K562 treated with DMSO at 1 percent for 4 hours (cell line): ENCODE data around the gene ZNF574. TPM values are rescaled to one million over a fixed set of nuclear protein-coding genes. Genes with fewer than 3 reads are reported as not detected.

Experiments
- total RNA-seq: library from RNA; unstranded; fragments of 300-600 nt; gene quantifications from 2 replicates; pipeline ENCODE4 v1.2.3, GENCODE V29; 2022; ENCODE audit not compliant: insufficient read depth

ZNF574 gene
- 21.3 and 29.6 TPM in 2 replicates for total RNA-seq

GRCh38 chr19:42075616-42076379, at the start of gene ZNF574:
TSS of gene ZNF574 (plus strand) at chr19:42076166. CDS start at chr19:42078607, 2,441 bp downstream.

GRCh38 chr19:42069619-42070351, 6.2 kb upstream of the ZNF574 start, which contains the start of gene GRIK5:
TSS of gene GRIK5 (minus strand) at chr19:42070206. CDS start at chr19:42065770, 4,436 bp downstream.

Other genes with a start within 250 kb of the ZNF574 start
- not detected in 2 replicates for gene LYPD4, start 231.5 kb upstream of the ZNF574 start, total RNA-seq
- not detected in 2 replicates for gene DMRTC2, start 231.1 kb upstream of the ZNF574 start, total RNA-seq
- gene RPS19, start 215.9 kb upstream of the ZNF574 start, total RNA-seq, result 3,874 and 4,098 TPM in 2 replicates
- not detected in 2 replicates for gene CD79A, start 198.9 kb upstream of the ZNF574 start, total RNA-seq
- 86.5 and 102 TPM in 2 replicates for gene ARHGEF1, start 193.0 kb upstream of the ZNF574 start, total RNA-seq
- 0.83 and 0.90 TPM in 2 replicates for gene ERFL, start 147.7 kb upstream of the ZNF574 start, total RNA-seq
- gene RABAC1, start 116.8 kb upstream of the ZNF574 start, total RNA-seq, result 165 and 170 TPM in 2 replicates
- gene ATP1A3, start 81.9 kb upstream of the ZNF574 start, total RNA-seq, result 0.46 and 1.0 TPM in 2 replicates
- gene GRIK5, start 6.0 kb upstream of the ZNF574 start, total RNA-seq, result 5.3 and 5.7 TPM in 2 replicates
- 0.35 and 0.50 TPM in 2 replicates for gene POU2F2, start 56.3 kb downstream of the ZNF574 start, total RNA-seq
- gene DEDD2, start 141.5 kb downstream of the ZNF574 start, total RNA-seq, result 49.6 and 66.4 TPM in 2 replicates
- 6.2 and 6.9 TPM in 2 replicates for gene ZNF526, start 144.1 kb downstream of the ZNF574 start, total RNA-seq
- gene GSK3A, start 166.4 kb downstream of the ZNF574 start, total RNA-seq, result 75.3 and 83.6 TPM in 2 replicates
- 35.7 and 71.0 TPM in 2 replicates for gene ERF, start 179.0 kb downstream of the ZNF574 start, total RNA-seq
- gene CIC, start 193.1 kb downstream of the ZNF574 start, total RNA-seq, result 43.1 and 55.1 TPM in 2 replicates
- gene PRR19, start 226.0 kb downstream of the ZNF574 start, total RNA-seq, result 1.4 TPM in 1 of 2 replicates, not detected in the other
- gene PAFAH1B3, start 226.5 kb downstream of the ZNF574 start, total RNA-seq, result 99.3 and 130 TPM in 2 replicates
- 0.79 TPM in 1 of 2 replicates, not detected in the other for gene TMEM145, start 237.1 kb downstream of the ZNF574 start, total RNA-seq
- 13.9 and 17.3 TPM in 2 replicates for gene MEGF8, start 249.5 kb downstream of the ZNF574 start, total RNA-seq